Adrenal gland (tissue), 5 donors: ENCODE data around the gene BPGM.

Experiments
- CTCF ChIP-seq, 6 experiments: fragments of 450-650 bp in 4 of 6; fragments of 200-600 bp in 2 of 6; sonication (generic) in 1 of 6; IDR thresholded peaks; 1 replicate in 5 of 6; 2 replicates in 1 of 6; pipeline versions ENCODE4 v1.5.1 to v1.8.0; 2016 to 2021; ENCODE audit warnings: antibody characterized with exemption in 6 of 6, mild to moderate bottlenecking in 2 of 6, moderate library complexity in 1 of 6
- POLR2A ChIP-seq, 2 donors: fragments of 450-650 bp; IDR thresholded peaks; one replicate each; pipeline ENCODE4 v1.6.1; 2017; ENCODE audit warnings: antibody characterized with exemption in 2 of 2, mild to moderate bottlenecking in 2 of 2, moderate library complexity in 1 of 2
- donor health status: DM: no; HTN: no; CAD: no.

GRCh38 chr7:134625550-134625949, 21.1 kb upstream of the BPGM start:
- TF ChIP-seq CTCF (IDR thresholded peaks at IDR 0.05) = no peak
- no peak for TF ChIP-seq POLR2A (IDR thresholded peaks at IDR 0.05)
